NCI-H446 (cell line): Measurements from ENCODE around the gene CFAP410.
"Not testable (repeated sequence)": the region's sequence is repeated elsewhere in the genome, so short reads cannot be mapped to it uniquely, and the experiment has no call there.

ENCODE experiments used
- DNase-seq, 2 experiments: peaks; one replicate each; lab custom pipeline; 2025; lab: John Stamatoyannopoulos, UW

Gene CFAP410

DNA sequence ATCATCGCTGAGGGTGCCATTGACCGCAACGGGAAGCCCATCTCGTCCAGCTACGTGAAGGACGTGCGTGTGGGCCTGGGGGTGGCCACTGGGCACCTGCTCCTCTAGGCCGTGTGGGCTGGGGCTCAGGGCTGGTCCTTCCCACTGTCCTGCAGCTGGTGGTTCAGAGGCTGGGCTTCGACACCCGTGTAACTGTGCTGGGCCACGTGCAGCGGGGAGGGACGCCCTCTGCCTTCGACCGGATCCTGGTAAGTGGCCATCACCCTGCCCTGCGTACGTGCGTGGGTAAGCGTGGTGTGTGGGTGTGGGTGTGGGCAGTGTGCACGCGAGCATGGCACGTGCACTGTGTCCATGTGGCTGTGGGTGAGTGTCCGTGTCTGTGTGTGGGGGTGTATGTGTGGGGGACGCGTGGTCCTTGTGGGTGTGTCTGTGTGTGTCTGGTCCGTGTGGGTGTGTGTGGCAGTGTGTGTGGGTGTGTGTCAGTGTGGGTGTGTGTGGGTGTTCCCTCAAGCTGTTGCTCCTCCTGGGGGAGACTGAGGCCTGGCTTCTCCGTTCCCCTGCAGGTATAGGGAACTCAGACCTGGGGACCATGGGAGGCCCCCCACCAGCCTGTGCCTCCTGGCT is 22.8 kb downstream of the CFAP410 start:
- no peak for DNase-seq

GRCh38 chr21:44315691-44316203 is 23.4 kb downstream of the CFAP410 start:
- DNase-seq = no peak

DNA sequence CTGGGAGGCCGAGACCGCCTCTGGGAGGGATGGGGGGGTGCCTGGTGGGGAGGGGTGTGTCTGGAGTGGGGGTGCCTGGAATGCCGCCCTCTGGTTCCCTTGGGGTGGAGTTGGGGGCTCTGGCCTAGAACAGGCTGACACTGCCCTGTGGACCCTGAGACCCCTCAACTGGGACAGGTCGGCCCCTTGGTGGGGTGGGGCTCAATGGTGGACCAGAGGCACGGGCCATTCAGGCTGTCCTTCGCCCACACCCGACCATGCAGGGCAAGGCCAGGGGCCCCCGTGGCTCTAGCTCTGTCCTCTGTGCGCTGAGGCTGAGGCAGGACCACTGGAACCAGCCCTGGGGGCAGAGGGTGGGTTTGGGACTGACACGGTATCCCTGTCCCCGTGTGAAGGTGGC is 24.6 kb downstream of the CFAP410 start:
- DNase-seq = no peak

DNA sequence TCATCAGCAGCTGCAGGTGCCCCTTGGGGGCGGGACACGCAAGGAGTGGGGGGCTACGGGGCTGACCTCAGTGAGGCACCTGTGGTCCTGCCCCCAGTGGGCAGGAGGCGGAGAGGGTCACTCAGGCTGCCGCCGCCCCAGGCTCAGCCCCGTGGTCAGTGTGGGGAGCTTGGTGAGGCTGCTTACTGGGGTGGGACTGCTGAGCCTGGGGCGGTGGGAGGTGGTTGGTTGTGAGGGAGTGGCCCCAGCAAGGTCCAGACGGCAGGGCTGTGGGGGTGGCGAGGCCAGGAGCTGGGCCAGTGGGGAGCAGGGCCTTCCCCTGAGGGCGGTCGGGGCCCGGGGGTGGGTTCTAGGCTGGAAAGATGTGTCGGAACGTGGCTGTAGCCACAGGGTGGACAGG is 25.1 kb downstream of the CFAP410 start:
- DNase-seq = no peak

DNA sequence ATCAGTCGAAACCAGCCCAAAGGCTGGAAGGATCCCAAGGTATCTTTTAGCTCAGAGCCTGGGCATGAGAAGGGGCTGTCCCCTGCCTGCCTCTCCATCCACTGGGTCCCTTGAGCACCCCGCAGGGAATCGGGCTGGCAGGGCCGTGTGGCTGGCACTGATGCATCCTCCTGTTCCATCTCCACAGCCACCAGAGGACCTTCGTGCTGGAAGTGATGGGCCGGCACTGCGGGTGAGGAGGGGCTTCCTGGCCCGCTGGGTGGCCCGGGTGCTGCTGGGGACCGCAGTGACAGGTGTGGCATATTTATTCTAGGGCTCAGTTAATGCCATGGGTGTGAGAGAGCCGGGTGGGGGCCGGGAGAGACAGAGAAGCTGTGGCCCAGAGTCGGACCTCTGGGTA is 25.7 kb downstream of the CFAP410 start:
- no peak for DNase-seq

GRCh38 chr21:44312716-44313115 is 26.5 kb downstream of the CFAP410 start:
- no peak for DNase-seq

DNA sequence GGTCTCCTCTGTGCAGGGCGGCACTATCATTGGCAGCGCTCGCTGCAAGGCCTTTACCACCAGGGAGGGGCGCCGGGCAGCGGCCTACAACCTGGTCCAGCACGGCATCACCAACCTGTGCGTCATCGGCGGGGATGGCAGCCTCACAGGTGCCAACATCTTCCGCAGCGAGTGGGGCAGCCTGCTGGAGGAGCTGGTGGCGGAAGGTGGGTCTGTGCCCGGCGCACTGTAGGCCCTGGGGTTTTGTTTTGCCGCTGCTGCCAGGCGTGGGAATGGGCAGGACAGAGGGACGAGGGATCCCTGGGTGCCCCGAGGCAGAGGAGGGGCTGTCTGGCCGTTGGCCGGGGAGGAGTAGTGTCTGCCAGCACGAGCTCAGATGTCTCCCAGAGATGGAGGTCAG is 27.1 kb downstream of the CFAP410 start:
- DNase-seq = no peak

GRCh38 chr21:44310628-44311507 is 28.3 kb downstream of the CFAP410 start:
- DNase-seq = no peak

GRCh38 chr21:44306936-44307704 is 32.1 kb downstream of the CFAP410 start:
- DNase-seq = no peak

DNA sequence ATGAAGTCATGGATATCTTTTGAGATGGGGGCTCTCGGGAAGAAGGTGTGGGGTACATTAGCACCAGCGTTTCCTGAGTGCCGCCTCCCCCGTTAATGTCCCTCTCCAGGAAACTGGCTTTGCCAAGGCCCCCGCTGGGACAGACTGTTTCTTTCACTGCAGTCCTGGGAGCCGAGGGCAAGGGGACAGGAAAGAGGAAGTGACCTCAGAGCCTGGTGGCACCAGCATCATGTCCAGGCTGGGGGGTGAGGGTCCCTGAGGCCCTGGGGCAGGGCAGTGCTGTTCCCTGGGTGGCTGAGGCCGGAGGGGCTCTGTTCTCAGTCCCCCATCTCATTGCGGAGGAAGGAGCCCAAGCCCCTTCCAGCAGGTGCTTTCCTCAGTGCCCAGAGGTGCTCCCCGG is 33.5 kb downstream of the CFAP410 start:
- DNase-seq = no peak

DNA sequence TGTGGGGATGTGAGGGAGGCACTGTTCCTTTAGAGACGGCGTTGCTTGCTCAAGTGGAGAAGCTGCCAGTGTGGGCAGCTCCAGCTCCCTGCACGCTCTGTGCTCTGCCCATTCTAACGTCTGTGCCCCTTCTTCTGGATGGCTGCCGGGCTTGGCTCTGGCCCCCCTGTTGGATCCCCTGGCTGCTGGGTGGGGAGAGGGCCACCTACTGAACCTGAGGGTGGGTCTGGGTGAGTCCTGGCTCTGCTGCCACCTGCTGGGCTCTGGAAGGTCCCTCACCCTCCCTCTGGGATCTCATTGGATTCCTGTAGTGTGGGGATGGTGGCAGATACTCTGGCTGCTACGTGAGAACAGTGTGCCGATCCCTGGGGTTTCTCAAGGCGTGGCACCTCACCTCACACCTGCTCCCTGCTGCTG is 34.3 kb downstream of the CFAP410 start:
- DNase-seq = peak in 1 of 2 experiments; percentile 22

- no peak for DNase-seq
Measured at GRCh38 chr21:44304011-44304616, 35.1 kb downstream of the CFAP410 start.

GRCh38 chr21:44303490-44303981 is 35.7 kb downstream of the CFAP410 start:
- no peak for DNase-seq

- not testable (repeated sequence) for DNase-seq
Measured at GRCh38 chr21:44302573-44303401, 36.4 kb downstream of the CFAP410 start.

DNA sequence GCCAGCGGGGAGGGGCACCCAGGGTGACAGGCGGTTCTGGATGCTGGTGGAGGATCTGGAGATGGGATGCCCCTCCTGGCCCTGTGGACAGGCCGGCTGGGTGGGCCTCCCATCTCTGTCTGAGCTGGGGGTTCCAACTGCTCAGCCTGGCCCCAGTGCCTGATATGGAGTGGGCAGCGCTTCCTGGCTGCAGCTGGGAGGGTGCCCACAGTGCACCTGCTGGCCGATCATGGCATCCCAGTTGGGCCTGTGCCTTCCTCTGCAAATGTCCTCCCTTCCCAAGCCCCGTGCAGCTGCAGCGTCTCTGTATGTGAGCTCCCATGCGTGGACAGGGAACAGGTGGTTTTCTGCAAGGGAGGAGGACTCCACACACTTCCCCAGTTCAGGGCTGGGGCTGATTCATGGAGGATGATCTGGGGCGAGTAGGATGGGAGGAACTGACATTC is 37.2 kb downstream of the CFAP410 start:
- DNase-seq = no peak

GRCh38 chr21:44301141-44301540 is 38.0 kb downstream of the CFAP410 start:
- DNase-seq = no peak

DNA sequence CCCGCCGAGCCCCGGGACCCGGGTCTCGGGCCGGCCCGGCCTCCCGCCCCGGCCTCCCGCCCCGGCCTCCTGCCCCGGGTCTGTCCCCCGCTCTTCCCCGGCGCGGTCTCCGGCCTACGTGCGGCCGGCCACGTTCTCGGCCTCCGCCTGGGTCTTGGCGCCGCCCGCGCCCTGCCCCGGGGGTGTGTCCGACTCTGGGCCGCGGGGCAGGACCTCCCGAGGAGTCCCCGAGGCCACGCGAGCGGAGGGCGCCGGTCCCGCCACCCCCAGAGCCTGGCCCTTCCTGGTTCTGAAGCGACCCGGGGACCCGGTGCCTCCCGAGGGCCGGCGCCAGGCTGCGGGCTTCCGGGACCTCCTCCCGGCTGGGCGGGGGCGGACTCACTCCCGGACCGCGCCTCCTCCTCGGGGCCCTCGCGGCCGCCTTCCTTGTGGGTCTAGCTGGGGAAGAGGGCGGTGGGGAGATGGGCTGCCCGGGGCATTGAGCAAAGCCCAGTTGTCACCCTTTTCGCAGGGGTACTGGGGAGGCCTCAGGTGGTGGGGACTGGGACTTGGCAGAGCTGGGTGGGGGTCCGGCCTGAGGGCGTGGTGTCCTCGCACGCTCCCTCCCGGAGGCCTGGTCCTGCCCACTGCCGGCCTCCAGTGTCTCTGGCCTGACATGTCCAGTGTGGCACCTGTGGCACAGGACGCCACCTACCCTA is 38.8 kb downstream of the CFAP410 start:
- peak in 1 of 2 experiments; percentile 25 for DNase-seq

DNA sequence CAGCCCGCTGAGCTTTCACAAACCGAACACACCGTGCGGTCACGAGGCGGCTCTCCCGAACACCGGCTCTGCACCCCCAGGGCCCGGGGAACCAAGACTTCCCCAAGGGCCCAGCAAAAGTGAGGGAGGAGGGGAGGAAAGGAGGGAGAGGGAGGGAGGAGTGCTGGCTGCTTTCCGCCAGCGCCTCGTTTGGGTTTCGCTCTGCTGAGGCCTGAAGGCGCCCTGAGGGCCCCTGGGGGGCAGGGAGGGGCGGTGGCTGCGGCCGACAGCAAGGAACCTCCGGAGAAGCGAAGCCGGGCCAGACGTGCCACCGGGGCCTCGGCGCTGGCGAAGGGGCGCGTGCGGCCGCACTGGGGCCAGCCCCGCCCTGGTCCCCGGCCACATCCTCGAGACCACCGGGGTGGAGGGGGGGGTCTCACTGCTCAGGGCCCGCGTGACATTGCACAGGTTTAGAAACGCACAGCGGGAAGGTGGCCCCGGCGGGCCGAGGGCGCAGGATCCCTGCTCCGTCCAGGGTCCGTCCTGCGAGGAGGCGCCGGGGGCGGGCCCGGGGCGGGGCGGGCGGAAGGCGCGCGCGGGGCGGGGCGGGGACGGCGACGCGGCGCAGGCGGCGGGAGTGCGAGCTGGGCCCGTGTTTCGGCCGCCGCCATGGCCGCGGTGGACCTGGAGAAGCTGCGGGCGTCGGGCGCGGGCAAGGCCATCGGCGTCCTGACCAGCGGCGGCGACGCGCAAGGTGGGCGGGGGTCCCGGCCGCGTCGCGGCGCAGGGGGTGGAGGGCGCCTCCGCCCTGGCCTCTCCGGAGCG is 39.5 kb downstream of the CFAP410 start, which contains the start of gene PFKL:
TSS of gene PFKL (plus strand) at position 596 of the 804 bp plus-strand sequence. CDS start at position 649, 53 bp downstream.
- DNase-seq = peak in 1 of 2 experiments; percentile 57

DNA sequence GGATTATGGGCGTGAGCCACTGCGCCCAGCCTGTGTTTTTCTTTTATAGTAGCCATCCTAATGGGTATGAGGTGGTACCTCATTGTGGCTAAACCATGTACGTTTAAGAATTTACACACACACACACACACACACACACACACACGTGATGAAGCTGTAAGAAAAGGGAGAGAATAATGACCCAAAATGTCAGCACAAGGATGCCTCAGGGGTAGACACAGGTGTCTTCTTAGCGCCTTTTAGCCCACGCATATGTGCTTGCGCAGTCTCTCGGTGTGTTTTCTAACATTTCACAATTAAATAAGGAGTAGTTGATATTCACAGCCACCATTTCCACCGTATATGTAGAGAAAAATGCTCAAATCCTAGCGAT is 40.1 kb downstream of the CFAP410 start:
- no peak for DNase-seq
